HepG2 (cell line): Measurements from ENCODE around the gene DOCK1. TPM values are rescaled to one million over a fixed set of nuclear protein-coding genes. Genes with fewer than 3 reads are reported as not detected.
A peak's percentile ranks its signal among the peaks of the same experiment; 100 is the strongest.

Experiments
- AGO2 ChIP-seq: fragments of 200-400 bp; formaldehyde crosslinking; optimal IDR thresholded peaks from 2 replicates; pipeline ENCODE3; 2017; ENCODE audit warnings: mild to moderate bottlenecking, low read depth, low read length, moderate library complexity
- ARNTL ChIP-seq: sonication (generic); formaldehyde crosslinking; IDR thresholded peaks from 2 replicates; pipeline ENCODE4 v1.4.0; 2020; ENCODE audit warnings: mild to moderate bottlenecking, missing genetic modification reagents
- CENPX ChIP-seq: sonication (generic); formaldehyde crosslinking; IDR thresholded peaks from 2 replicates; pipeline ENCODE4 v1.9.0; 2021; ENCODE audit warnings: mild to moderate bottlenecking, missing genetic modification reagents, moderate library complexity
- CHCHD3 ChIP-seq: sonication (generic); formaldehyde crosslinking; IDR thresholded peaks from 2 replicates; pipeline ENCODE4 v1.8.0; 2022; ENCODE audit warnings: mild to moderate bottlenecking, missing genetic modification reagents, moderate library complexity
- ELF3 ChIP-seq: IDR thresholded peaks from 2 replicates; pipeline ENCODE4 v1.6.1; 2016; ENCODE audit warnings: missing genetic modification reagents, missing compliant biosample characterization
- NCOA1 ChIP-seq: sonication (generic); formaldehyde crosslinking; IDR thresholded peaks from 2 replicates; pipeline ENCODE4 v1.9.0; 2021; ENCODE audit warnings: missing genetic modification reagents
- SMC3 ChIP-seq: IDR thresholded peaks from 2 replicates; pipeline ENCODE4 v1.6.1; 2011; ENCODE audit warnings: low read length, improper control_type of control experiment
- WIZ ChIP-seq: sonication (generic); formaldehyde crosslinking; IDR thresholded peaks from 2 replicates; pipeline ENCODE4 v1.5.1; 2020; ENCODE audit warnings: mild to moderate bottlenecking, missing genetic modification reagents
- YEATS4 ChIP-seq: sonication (generic); formaldehyde crosslinking; IDR thresholded peaks from 2 replicates; pipeline ENCODE4 v1.4.0; 2020; ENCODE audit warnings: missing genetic modification reagents, borderline replicate concordance
- ZFP1 ChIP-seq: IDR thresholded peaks from 2 replicates; pipeline ENCODE4 v1.6.1; 2016
- ZKSCAN8 ChIP-seq: IDR thresholded peaks from 2 replicates; pipeline ENCODE4 v1.6.1; 2016; ENCODE audit warnings: borderline replicate concordance, missing genetic modification reagents, missing compliant biosample characterization
- ZNF253 ChIP-seq: sonication (generic); formaldehyde crosslinking; IDR thresholded peaks from 2 replicates; pipeline ENCODE4 v1.8.0; 2022; ENCODE audit warnings: mild to moderate bottlenecking, missing genetic modification reagents, borderline replicate concordance
- ZNF317 ChIP-seq: sonication (generic); formaldehyde crosslinking; IDR thresholded peaks from 2 replicates; pipeline ENCODE4 v1.5.0; 2020; ENCODE audit warnings: mild to moderate bottlenecking, missing genetic modification reagents
- ZNF331 ChIP-seq: sonication (generic); formaldehyde crosslinking; IDR thresholded peaks from 2 replicates; pipeline ENCODE4 v1.4.0; 2020; ENCODE audit warnings: missing genetic modification reagents
- ZNF33A ChIP-seq: sonication (generic); formaldehyde crosslinking; IDR thresholded peaks from 2 replicates; pipeline ENCODE4 v1.5.1; 2020; ENCODE audit warnings: missing genetic modification reagents, mild to moderate bottlenecking, moderate library complexity, borderline replicate concordance
- ZNF558 ChIP-seq: sonication (generic); formaldehyde crosslinking; IDR thresholded peaks from 2 replicates; pipeline ENCODE4 v1.9.0; 2022; ENCODE audit warnings: mild to moderate bottlenecking, missing genetic modification reagents, borderline replicate concordance
- polyA plus RNA-seq, 8 experiments: library from polyadenylated mRNA; depleted of rRNA in 3 of 8; stranded (reverse) in 7 of 8; unstranded in 1 of 8; fragments of >200 nt; fragmentation: Illumina TruSeq in 4 of 8; extraction: Trizol in 4 of 8; gene quantifications; 2 replicates each; pipeline versions ENCODE4 v1.2.1 to v1.2.3, GENCODE V29; 2011 to 2016; ENCODE audit warnings: low read depth in 4 of 8, missing spikeins in 1 of 8, mixed read lengths in 1 of 8; ENCODE audit not compliant: insufficient read depth in 1 of 8
- total RNA-seq, 5 experiments: library from RNA; depleted of rRNA; stranded (reverse); fragments of >200 nt; fragmentation: Illumina TruSeq; extraction: Trizol; gene quantifications; 2 replicates each; pipeline ENCODE4 v1.2.3, GENCODE V29; 2016; ENCODE audit warnings: low read depth in 1 of 5
- TF ChIP-seq, protein P1 (sequence below): sonication (generic); formaldehyde crosslinking; IDR thresholded peaks from 2 replicates; pipeline ENCODE4 v1.5.0; 2020; ENCODE audit warnings: missing genetic modification reagents
- TF ChIP-seq, protein P2 (sequence below): fragments of 450-650 bp; IDR thresholded peaks from 2 replicates; pipeline ENCODE4 v1.6.1; 2017
- TF ChIP-seq, protein P3 (sequence below): sonication (generic); formaldehyde crosslinking; IDR thresholded peaks from 2 replicates; pipeline ENCODE4 v1.4.0; 2020; ENCODE audit warnings: mild to moderate bottlenecking, missing genetic modification reagents
- TF ChIP-seq, protein P4 (sequence below): sonication (generic); formaldehyde crosslinking; IDR thresholded peaks from 2 replicates; pipeline ENCODE4 v1.4.0; 2020; ENCODE audit warnings: missing genetic modification reagents, borderline replicate concordance
- TF ChIP-seq, protein P5 (sequence below): sonication (generic); formaldehyde crosslinking; IDR thresholded peaks from 2 replicates; pipeline ENCODE4 v1.8.0; 2023; ENCODE audit warnings: mild to moderate bottlenecking, missing genetic modification reagents
- TF ChIP-seq, protein P6 (sequence below): sonication (generic); formaldehyde crosslinking; IDR thresholded peaks from 2 replicates; pipeline ENCODE4 v1.4.0; 2020; ENCODE audit warnings: mild to moderate bottlenecking, low read depth, missing genetic modification reagents
- TF ChIP-seq, protein P7 (sequence below): IDR thresholded peaks from 2 replicates; pipeline ENCODE4 v1.6.1; 2016; ENCODE audit warnings: missing compliant biosample characterization, missing genetic modification reagents, borderline replicate concordance

Gene DOCK1
- total and polyA plus RNA-seq, 2 of the 13 experiments (the other 11 are each of a cell fraction or from before 2014, with no cell fraction given): 8.3 to 25.5 TPM

DNA sequence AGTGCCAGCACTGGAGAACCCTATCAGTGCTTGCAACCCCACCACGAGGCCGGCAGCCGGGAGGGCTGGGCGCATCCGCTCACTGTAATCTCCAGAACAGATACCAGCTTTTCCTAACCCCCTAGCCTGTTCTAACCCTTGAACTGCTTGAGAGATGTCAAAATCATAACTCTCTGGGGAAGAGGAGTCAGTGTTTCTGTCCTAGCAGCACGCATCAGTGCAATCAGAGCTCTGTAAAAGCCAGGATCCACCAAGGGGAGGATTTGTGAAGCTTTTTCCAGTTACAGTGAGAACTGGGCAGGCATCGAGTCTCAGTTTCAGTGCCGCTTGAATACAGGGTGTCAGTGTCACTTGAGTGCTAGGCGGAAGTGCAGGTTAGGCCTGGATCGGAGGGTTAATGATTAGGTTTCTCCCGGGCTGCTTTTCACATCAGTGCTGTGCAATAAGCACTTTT lies 395.7 kb downstream of the DOCK1 start (continued):
- TF ChIP-seq, protein P1, sequence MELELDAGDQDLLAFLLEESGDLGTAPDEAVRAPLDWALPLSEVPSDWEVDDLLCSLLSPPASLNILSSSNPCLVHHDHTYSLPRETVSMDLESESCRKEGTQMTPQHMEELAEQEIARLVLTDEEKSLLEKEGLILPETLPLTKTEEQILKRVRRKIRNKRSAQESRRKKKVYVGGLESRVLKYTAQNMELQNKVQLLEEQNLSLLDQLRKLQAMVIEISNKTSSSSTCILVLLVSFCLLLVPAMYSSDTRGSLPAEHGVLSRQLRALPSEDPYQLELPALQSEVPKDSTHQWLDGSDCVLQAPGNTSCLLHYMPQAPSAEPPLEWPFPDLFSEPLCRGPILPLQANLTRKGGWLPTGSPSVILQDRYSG: no peak
- TF ChIP-seq WIZ (CRISPR knock-in tag) (0 out of 2 replicates have a peak, but pooled peaks have one; percentile 73), ZNF253 (no peak), CHCHD3 (CRISPR knock-in tag) (no peak), ZKSCAN8 (CRISPR knock-in tag) (peak; percentile 57; the same call in 1 of the 2 replicates), ZFP1 (CRISPR knock-in tag) (no peak; the same call in 1 of the 2 replicates), AGO2 (no peak), ZNF317 (CRISPR knock-in tag) (peak; percentile 52; the same call in 1 of the 2 replicates), ELF3 (CRISPR knock-in tag) (peak; percentile 97), NCOA1 (no peak), ZNF558 (peak; percentile 61; the same call in 1 of the 2 replicates), ZNF331 (CRISPR knock-in tag) (no peak), ZNF33A (CRISPR knock-in tag) (no peak), ARNTL (no peak), CENPX (no peak), SMC3 (peak; percentile 4; the same call in 1 of the 2 replicates), YEATS4 (CRISPR knock-in tag) (no peak)
- TF ChIP-seq, protein P2, sequence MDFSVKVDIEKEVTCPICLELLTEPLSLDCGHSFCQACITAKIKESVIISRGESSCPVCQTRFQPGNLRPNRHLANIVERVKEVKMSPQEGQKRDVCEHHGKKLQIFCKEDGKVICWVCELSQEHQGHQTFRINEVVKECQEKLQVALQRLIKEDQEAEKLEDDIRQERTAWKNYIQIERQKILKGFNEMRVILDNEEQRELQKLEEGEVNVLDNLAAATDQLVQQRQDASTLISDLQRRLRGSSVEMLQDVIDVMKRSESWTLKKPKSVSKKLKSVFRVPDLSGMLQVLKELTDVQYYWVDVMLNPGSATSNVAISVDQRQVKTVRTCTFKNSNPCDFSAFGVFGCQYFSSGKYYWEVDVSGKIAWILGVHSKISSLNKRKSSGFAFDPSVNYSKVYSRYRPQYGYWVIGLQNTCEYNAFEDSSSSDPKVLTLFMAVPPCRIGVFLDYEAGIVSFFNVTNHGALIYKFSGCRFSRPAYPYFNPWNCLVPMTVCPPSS: no peak
- TF ChIP-seq, protein P3, sequence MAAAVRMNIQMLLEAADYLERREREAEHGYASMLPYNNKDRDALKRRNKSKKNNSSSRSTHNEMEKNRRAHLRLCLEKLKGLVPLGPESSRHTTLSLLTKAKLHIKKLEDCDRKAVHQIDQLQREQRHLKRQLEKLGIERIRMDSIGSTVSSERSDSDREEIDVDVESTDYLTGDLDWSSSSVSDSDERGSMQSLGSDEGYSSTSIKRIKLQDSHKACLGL (CRISPR knock-in tag): no peak
- TF ChIP-seq, protein P4, sequence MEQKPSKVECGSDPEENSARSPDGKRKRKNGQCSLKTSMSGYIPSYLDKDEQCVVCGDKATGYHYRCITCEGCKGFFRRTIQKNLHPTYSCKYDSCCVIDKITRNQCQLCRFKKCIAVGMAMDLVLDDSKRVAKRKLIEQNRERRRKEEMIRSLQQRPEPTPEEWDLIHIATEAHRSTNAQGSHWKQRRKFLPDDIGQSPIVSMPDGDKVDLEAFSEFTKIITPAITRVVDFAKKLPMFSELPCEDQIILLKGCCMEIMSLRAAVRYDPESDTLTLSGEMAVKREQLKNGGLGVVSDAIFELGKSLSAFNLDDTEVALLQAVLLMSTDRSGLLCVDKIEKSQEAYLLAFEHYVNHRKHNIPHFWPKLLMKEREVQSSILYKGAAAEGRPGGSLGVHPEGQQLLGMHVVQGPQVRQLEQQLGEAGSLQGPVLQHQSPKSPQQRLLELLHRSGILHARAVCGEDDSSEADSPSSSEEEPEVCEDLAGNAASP (CRISPR knock-in tag): peak; percentile 42; the same call in 1 of the 2 replicates
- TF ChIP-seq, protein P5, sequence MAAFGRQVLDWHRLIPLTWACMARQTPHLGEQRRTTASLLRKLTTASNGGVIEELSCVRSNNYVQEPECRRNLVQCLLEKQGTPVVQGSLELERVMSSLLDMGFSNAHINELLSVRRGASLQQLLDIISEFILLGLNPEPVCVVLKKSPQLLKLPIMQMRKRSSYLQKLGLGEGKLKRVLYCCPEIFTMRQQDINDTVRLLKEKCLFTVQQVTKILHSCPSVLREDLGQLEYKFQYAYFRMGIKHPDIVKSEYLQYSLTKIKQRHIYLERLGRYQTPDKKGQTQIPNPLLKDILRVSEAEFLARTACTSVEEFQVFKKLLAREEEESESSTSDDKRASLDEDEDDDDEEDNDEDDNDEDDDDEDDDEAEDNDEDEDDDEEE (CRISPR knock-in tag): 0 out of 2 replicates have a peak, but pooled peaks have one; percentile 50
- TF ChIP-seq, protein P6, sequence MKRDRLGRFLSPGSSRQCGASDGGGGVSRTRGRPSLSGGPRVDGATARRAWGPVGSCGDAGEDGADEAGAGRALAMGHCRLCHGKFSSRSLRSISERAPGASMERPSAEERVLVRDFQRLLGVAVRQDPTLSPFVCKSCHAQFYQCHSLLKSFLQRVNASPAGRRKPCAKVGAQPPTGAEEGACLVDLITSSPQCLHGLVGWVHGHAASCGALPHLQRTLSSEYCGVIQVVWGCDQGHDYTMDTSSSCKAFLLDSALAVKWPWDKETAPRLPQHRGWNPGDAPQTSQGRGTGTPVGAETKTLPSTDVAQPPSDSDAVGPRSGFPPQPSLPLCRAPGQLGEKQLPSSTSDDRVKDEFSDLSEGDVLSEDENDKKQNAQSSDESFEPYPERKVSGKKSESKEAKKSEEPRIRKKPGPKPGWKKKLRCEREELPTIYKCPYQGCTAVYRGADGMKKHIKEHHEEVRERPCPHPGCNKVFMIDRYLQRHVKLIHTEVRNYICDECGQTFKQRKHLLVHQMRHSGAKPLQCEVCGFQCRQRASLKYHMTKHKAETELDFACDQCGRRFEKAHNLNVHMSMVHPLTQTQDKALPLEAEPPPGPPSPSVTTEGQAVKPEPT (CRISPR knock-in tag): no peak
- TF ChIP-seq, protein P7, sequence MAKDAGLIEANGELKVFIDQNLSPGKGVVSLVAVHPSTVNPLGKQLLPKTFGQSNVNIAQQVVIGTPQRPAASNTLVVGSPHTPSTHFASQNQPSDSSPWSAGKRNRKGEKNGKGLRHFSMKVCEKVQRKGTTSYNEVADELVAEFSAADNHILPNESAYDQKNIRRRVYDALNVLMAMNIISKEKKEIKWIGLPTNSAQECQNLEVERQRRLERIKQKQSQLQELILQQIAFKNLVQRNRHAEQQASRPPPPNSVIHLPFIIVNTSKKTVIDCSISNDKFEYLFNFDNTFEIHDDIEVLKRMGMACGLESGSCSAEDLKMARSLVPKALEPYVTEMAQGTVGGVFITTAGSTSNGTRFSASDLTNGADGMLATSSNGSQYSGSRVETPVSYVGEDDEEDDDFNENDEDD: peak; percentile 46; the same call in 1 of the 2 replicates
